Astrocyte (in vitro differentiated cells and primary cell): ENCODE results near the gene NFATC1. TPM values are rescaled to one million over a fixed set of nuclear protein-coding genes. Genes with fewer than 3 reads are reported as not detected.

Experiments
- DNase-seq: peaks from one replicate; pipeline ENCODE4 v3.0.0-alpha.2; 2010; ENCODE audit warnings: low read depth
- FAIRE-seq: peaks from 2 replicates; lab custom pipeline; 2011; peaks lifted over from hg19 to GRCh38; lab: Jason Lieb, UNC
- H2AFZ ChIP-seq: 2 replicates; pipeline ENCODE4 v1.6.0; 2012; ENCODE audit warnings: low read depth, low read length, inconsistent platforms
- H3K27ac ChIP-seq: 2 replicates; pipeline ENCODE4 v1.5.1; 2011; ENCODE audit warnings: low read depth, low read length, inconsistent platforms
- H3K27me3 ChIP-seq: 2 replicates; pipeline ENCODE4 v1.6.0; 2011; ENCODE audit warnings: low read length, inconsistent platforms; ENCODE audit not compliant: insufficient read depth
- H3K36me3 ChIP-seq: 2 replicates; pipeline ENCODE4 v1.5.1; 2011; ENCODE audit warnings: low read length, inconsistent platforms; ENCODE audit not compliant: insufficient read depth
- H3K4me1 ChIP-seq: 2 replicates; pipeline ENCODE4 v1.5.1; 2011; ENCODE audit warnings: low read length, inconsistent platforms; ENCODE audit not compliant: insufficient read depth
- H3K4me2 ChIP-seq: 2 replicates; pipeline ENCODE4 v1.6.0; 2012; ENCODE audit warnings: low read length, inconsistent platforms
- H3K4me3 ChIP-seq: 2 replicates; pipeline ENCODE4 v1.5.1; 2011; ENCODE audit warnings: low read depth, mild to moderate bottlenecking, low read length, inconsistent platforms; ENCODE audit not compliant: insufficient read depth
- H3K79me2 ChIP-seq: 2 replicates; pipeline ENCODE4 v1.6.0; 2012; ENCODE audit warnings: mild to moderate bottlenecking, low read length, inconsistent platforms; ENCODE audit not compliant: insufficient read depth
- H3K9ac ChIP-seq: 2 replicates; pipeline ENCODE4 v1.6.0; 2012; ENCODE audit warnings: mild to moderate bottlenecking, low read length, inconsistent platforms
- H3K9me3 ChIP-seq: 2 replicates; pipeline ENCODE4 v1.5.1; 2012; ENCODE audit warnings: low read depth, mild to moderate bottlenecking, low read length, inconsistent platforms; ENCODE audit not compliant: insufficient read depth
- H4K20me1 ChIP-seq: 2 replicates; pipeline ENCODE4 v1.6.0; 2012; ENCODE audit warnings: low read length, inconsistent platforms; ENCODE audit not compliant: insufficient read depth
- H3K27ac Mint-ChIP-seq: one replicate; pipeline ENCODE4 v1.8.0; 2021; ENCODE audit warnings: mild to moderate bottlenecking, mixed read lengths; ENCODE audit not compliant: unreplicated experiment
- H3K27me3 Mint-ChIP-seq: one replicate; pipeline ENCODE4 v1.8.0; 2021; ENCODE audit warnings: low read depth, mixed read lengths; ENCODE audit not compliant: unreplicated experiment
- H3K36me3 Mint-ChIP-seq: one replicate; pipeline ENCODE4 v1.8.0; 2021; ENCODE audit warnings: low read depth, mixed read lengths; ENCODE audit not compliant: unreplicated experiment
- H3K4me1 Mint-ChIP-seq: one replicate; pipeline ENCODE4 v1.8.0; 2021; ENCODE audit warnings: low read depth, mixed read lengths; ENCODE audit not compliant: unreplicated experiment
- H3K4me3 Mint-ChIP-seq: one replicate; pipeline ENCODE4 v1.8.0; 2021; ENCODE audit warnings: mild to moderate bottlenecking, moderate library complexity, mixed read lengths; ENCODE audit not compliant: unreplicated experiment
- H3K9me3 Mint-ChIP-seq: one replicate; pipeline ENCODE4 v1.8.0; 2021; ENCODE audit warnings: mild to moderate bottlenecking, mixed read lengths; ENCODE audit not compliant: unreplicated experiment
- EZH2 ChIP-seq: IDR thresholded peaks from 2 replicates; pipeline ENCODE4 v1.6.1; 2012; ENCODE audit warnings: mild to moderate bottlenecking, low read length, inconsistent platforms; ENCODE audit not compliant: insufficient read depth
- total RNA-seq: library from RNA; stranded (reverse); gene quantifications from 2 replicates; pipeline ENCODE4 v1.2.1, GENCODE V29; 2021
- TF ChIP-seq, protein P1 (sequence below): IDR thresholded peaks from 2 replicates; pipeline ENCODE4 v1.5.1; 2011; ENCODE audit warnings: low read depth, mild to moderate bottlenecking, inconsistent platforms, low read length, moderate library complexity; ENCODE audit not compliant: insufficient read depth

Gene NFATC1
- total RNA-seq, 1 donor from 2014 or later = 11.0 TPM

DNA sequence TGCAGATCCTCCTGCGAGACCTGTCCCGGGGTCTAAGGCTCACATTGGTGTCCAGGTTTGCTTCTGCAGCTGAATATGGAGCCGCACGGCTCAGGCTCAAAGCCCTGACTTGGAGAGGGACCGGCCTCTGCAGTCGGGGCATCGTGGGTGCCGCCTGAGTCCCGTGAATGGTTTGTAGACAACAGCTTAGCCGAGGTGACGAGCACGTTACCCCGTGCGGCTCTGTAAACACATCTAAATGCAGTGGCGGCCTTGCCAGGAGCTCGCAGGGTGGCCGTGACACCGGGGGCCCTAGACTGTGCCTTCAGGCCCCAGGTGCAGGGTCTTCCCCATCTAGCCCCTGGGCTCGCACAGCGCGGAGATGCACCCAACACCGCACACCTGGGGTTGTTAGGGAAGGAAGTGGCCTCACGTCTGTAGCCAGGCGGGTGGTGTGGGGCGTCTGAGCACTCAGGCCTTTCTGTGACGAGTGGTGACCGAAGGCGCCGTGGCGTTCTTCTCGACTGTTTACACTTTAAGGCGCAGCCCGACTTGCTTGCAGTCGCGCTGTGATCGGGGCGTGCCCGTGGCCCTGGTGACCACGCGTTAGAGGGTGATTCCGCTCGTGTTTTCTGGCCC, 91.6 kb downstream of the NFATC1 start:
- TF ChIP-seq EZH2 = no peak
- TF ChIP-seq, protein P1, sequence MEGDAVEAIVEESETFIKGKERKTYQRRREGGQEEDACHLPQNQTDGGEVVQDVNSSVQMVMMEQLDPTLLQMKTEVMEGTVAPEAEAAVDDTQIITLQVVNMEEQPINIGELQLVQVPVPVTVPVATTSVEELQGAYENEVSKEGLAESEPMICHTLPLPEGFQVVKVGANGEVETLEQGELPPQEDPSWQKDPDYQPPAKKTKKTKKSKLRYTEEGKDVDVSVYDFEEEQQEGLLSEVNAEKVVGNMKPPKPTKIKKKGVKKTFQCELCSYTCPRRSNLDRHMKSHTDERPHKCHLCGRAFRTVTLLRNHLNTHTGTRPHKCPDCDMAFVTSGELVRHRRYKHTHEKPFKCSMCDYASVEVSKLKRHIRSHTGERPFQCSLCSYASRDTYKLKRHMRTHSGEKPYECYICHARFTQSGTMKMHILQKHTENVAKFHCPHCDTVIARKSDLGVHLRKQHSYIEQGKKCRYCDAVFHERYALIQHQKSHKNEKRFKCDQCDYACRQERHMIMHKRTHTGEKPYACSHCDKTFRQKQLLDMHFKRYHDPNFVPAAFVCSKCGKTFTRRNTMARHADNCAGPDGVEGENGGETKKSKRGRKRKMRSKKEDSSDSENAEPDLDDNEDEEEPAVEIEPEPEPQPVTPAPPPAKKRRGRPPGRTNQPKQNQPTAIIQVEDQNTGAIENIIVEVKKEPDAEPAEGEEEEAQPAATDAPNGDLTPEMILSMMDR = no peak
- Histone ChIP-seq H3K9me3 (no peaks in the 10 kb centered on the region), H3K27me3 (no peaks in the 10 kb centered on the region), H3K4me3 (no peak overlapping the region), H3K79me2 (no peaks in the 10 kb centered on the region), H3K4me2 (no peak overlapping the region), H3K4me1 (peaks cover 25% of the 10 kb centered on the region), H2AFZ (no peak overlapping the region), H3K36me3 (no peaks in the 10 kb centered on the region), H3K9ac (no peak overlapping the region), H3K27ac (no peak overlapping the region), H4K20me1 (no peaks in the 10 kb centered on the region)
- Mint-ChIP-seq H3K27ac (no peak overlapping the region), H3K27me3 (peaks cover 6% of the 10 kb centered on the region), H3K9me3 (no peaks in the 10 kb centered on the region), H3K4me1 (peaks cover 15% of the 10 kb centered on the region), H3K4me3 (no peak overlapping the region), H3K36me3 (peaks cover 3% of the 10 kb centered on the region)
- DNase-seq (no peak), FAIRE-seq (no peak)

DNA sequence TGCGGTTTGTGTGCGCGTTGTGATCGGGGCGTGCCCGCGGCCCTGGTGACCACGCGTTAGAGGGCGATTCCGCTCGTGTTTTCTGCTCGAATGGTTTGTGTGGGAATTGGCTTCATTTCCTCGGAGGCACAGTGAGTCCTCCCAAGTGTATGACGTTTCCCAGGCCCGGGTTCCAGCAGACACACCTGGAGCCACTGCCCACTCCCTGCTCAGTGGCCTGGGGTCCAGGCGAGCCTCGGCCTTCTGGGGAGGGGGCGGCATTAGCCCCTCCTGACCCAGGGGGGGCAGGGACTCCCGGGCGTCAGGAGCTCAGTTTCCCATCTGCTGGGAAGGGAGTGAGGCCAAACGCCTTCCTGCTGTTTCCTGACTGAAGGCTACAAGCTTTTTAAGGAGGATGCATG, 92.1 kb downstream of the NFATC1 start:
- Mint-ChIP-seq H3K36me3 (peaks cover 3% of the 10 kb centered on the region), H3K4me1 (peaks cover 15% of the 10 kb centered on the region), H3K27ac (no peak overlapping the region), H3K4me3 (no peak overlapping the region), H3K9me3 (no peaks in the 10 kb centered on the region), H3K27me3 (peaks cover 6% of the 10 kb centered on the region)
- Histone ChIP-seq H3K27me3 (no peaks in the 10 kb centered on the region), H2AFZ (no peak overlapping the region), H3K27ac (no peak overlapping the region), H3K9me3 (no peaks in the 10 kb centered on the region), H3K36me3 (no peaks in the 10 kb centered on the region), H3K79me2 (no peaks in the 10 kb centered on the region), H3K4me1 (peaks cover 25% of the 10 kb centered on the region), H3K9ac (no peak overlapping the region), H3K4me3 (no peak overlapping the region), H4K20me1 (no peaks in the 10 kb centered on the region), H3K4me2 (no peak overlapping the region)
- no peak for TF ChIP-seq EZH2
- TF ChIP-seq, protein P1 = no peak
- FAIRE-seq (no peak), DNase-seq (no peak)

DNA sequence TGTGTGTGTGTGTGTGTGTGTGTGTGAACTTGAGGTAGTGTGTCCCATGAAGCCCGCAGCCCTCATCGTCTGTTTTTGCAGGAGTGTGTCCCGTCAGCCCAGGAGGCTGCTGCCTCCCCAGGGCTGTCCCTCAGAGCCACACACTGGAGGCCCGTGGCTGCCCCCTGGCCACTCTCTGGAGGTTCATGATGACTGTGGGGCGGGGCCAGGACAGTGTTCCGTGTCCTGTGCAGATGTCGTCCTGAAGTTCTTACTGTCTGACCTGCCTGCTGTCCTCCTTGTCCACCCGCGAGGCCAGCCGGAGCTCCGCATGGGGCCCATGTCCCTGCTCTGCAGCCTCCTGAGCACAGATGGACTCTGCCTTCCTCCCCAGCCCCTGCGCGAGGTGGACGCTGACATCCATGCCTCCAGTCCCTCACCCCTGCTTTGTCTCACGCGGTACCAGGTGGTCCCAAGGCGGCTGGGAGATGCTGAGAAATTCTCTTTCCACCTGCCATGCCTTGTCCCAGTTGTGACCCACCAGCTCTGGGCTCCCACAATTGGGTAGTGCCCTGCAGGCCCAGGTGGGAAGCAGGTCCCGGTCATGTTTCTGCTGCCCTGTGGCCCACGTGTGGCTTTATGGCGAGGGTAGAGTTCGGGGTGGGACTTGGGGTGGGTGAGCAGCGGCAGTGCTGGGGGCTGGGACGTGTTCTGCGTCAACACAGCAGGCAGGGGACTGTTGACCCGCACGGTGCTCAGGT, 92.8 kb downstream of the NFATC1 start:
- no peaks in the 10 kb centered on the region for H4K20me1 ChIP-seq
- peaks cover 6% of the 10 kb centered on the region for H3K27me3 Mint-ChIP-seq
- no peak overlapping the region for H3K4me2 ChIP-seq
- peaks cover 3% of the 10 kb centered on the region for H3K36me3 Mint-ChIP-seq
- no peaks in the 10 kb centered on the region for H3K27me3 ChIP-seq
- no peaks in the 10 kb centered on the region for H3K36me3 ChIP-seq
- TF ChIP-seq EZH2 = no peak
- TF ChIP-seq, protein P1 = no peak
- H3K79me2 ChIP-seq = no peaks in the 10 kb centered on the region
- H3K9ac ChIP-seq = no peak overlapping the region
- H3K4me1 ChIP-seq = peaks cover 25% of the 10 kb centered on the region
- H3K4me3 ChIP-seq = no peak overlapping the region
- no peaks in the 10 kb centered on the region for H3K9me3 Mint-ChIP-seq
- H3K27ac Mint-ChIP-seq = no peak overlapping the region
- no peak overlapping the region for H3K4me3 Mint-ChIP-seq
- DNase-seq (no peak), FAIRE-seq (no peak)
- H3K9me3 ChIP-seq = no peaks in the 10 kb centered on the region
- H2AFZ ChIP-seq = no peak overlapping the region
- no peak overlapping the region for H3K27ac ChIP-seq
- H3K4me1 Mint-ChIP-seq = peaks cover 15% of the 10 kb centered on the region
